H1 (cell line): Measurements from ENCODE around the gene TAOK2. TPM values are rescaled to one million over a fixed set of nuclear protein-coding genes. Genes with fewer than 3 reads are reported as not detected.

Experiments
- CTCF ChIA-PET: fragments of 300-600 bp; sonication (Branson Sonifier 250); formaldehyde crosslinking; loops from one replicate; lab custom pipeline; 2021; ENCODE audit not compliant: partially characterized antibody; lab: Charles Lee
- POLR2A ChIA-PET: fragments of 300-600 bp; sonication (Branson Sonifier 250); formaldehyde crosslinking; loops from one replicate; lab custom pipeline; 2021; ENCODE audit warnings: inconsistent platforms; ENCODE audit not compliant: partially characterized antibody; lab: Charles Lee
- DNase-seq, 2 experiments: peaks; one replicate each; pipeline versions ENCODE4 v3.0.0 to v3.0.0-alpha.2; 2010 to 2022; ENCODE audit warnings: low spot score in 2 of 2, low read depth in 1 of 2, mixed read lengths in 1 of 2
- FAIRE-seq: peaks from 2 replicates; lab custom pipeline; 2011; peaks lifted over from hg19 to GRCh38; lab: Jason Lieb, UNC
- H2AFZ ChIP-seq: 2 replicates; pipeline ENCODE4 v1.8.1; 2012; ENCODE audit warnings: low read length, inconsistent platforms
- H2AK5ac ChIP-seq: 2 replicates; pipeline ENCODE4 v1.6.1; 2013; ENCODE audit warnings: low read depth, low read length
- H2BK120ac ChIP-seq: replicated peaks from 2 replicates; pipeline ENCODE3; 2013; ENCODE audit warnings: low read depth, low read length, inconsistent platforms
- H2BK12ac ChIP-seq: 2 replicates; pipeline ENCODE4 v1.6.1; 2013; ENCODE audit warnings: low read depth, low read length
- H2BK15ac ChIP-seq: 2 replicates; pipeline ENCODE4 v1.6.1; 2013; ENCODE audit warnings: low read length
- H2BK20ac ChIP-seq: 2 replicates; pipeline ENCODE4 v1.6.1; 2013; ENCODE audit warnings: low read length
- H2BK5ac ChIP-seq: 2 replicates; pipeline ENCODE4 v1.6.1; 2013; ENCODE audit warnings: low read depth, low read length
- H3K14ac ChIP-seq: 2 replicates; pipeline ENCODE4 v1.6.1; 2013; ENCODE audit warnings: inconsistent platforms; ENCODE audit not compliant: insufficient read length
- H3K18ac ChIP-seq: 2 replicates; pipeline ENCODE4 v1.6.1; 2013; ENCODE audit warnings: low read length; ENCODE audit errors: extremely low read depth
- H3K23ac ChIP-seq: 2 replicates; pipeline ENCODE4 v1.6.1; 2013; ENCODE audit warnings: inconsistent platforms; ENCODE audit not compliant: insufficient read length
- H3K23me2 ChIP-seq: 2 replicates; pipeline ENCODE4 v1.6.1; 2013; ENCODE audit warnings: low read depth, low read length
- H3K27ac ChIP-seq: 2 replicates; pipeline ENCODE4 v1.6.1; 2011; ENCODE audit warnings: low read depth, low read length, inconsistent platforms
- H3K27me3 ChIP-seq, 4 experiments: replicated peaks in 1 of 4; 1 replicate in 1 of 4; 2 replicates in 3 of 4; pipeline versions ENCODE4 v1.6.1 to v1.8.1; 2011 to 2013; ENCODE audit warnings: low read length in 3 of 4, mild to moderate bottlenecking in 3 of 4, inconsistent platforms in 2 of 4, mixed read lengths in 2 of 4, moderate library complexity in 1 of 4; ENCODE audit not compliant: control insufficient read depth in 3 of 4, insufficient read depth in 3 of 4; ENCODE audit errors: extremely low read depth in 1 of 4
- H3K36me3 ChIP-seq, 4 experiments: 2 replicates each; pipeline versions ENCODE4 v1.6.1 to v1.8.1; 2011 to 2013; ENCODE audit warnings: mild to moderate bottlenecking in 4 of 4, low read length in 3 of 4, moderate library complexity in 2 of 4, control low read depth in 1 of 4, inconsistent platforms in 1 of 4; ENCODE audit not compliant: insufficient read depth in 4 of 4, control insufficient read depth in 2 of 4
- H3K4ac ChIP-seq: replicated peaks from 2 replicates; pipeline ENCODE3; 2013; ENCODE audit warnings: low read length, low read depth, mixed read lengths, inconsistent platforms; ENCODE audit not compliant: insufficient read length
- H3K4me1 ChIP-seq, 4 experiments: replicated peaks in 1 of 4; 1 replicate in 1 of 4; 2 replicates in 3 of 4; pipeline versions ENCODE4 v1.6.1 to v1.8.1; 2011 to 2013; ENCODE audit warnings: low read length in 3 of 4, inconsistent platforms in 2 of 4, mixed read lengths in 1 of 4; ENCODE audit not compliant: insufficient read depth in 4 of 4, control insufficient read depth in 3 of 4
- H3K4me2 ChIP-seq, 2 experiments: 2 replicates each; pipeline versions ENCODE4 v1.6.1 to v1.8.1; 2011 to 2013; ENCODE audit warnings: low read depth in 2 of 2, low read length in 2 of 2, control low read depth in 1 of 2, inconsistent platforms in 1 of 2, mild to moderate bottlenecking in 1 of 2; ENCODE audit not compliant: insufficient read depth in 1 of 2
- H3K4me3 ChIP-seq, 4 experiments: fragments of 200-600, 300-600 bp in 1 of 4; sonication (generic), shearing (Covaris generic), sonication (Bioruptor Twin) in 1 of 4; 2 replicates each; pipeline versions ENCODE4 v1.5.1 to v1.8.1; 2011 to 2016; ENCODE audit warnings: low read length in 4 of 4, low read depth in 3 of 4, control low read depth in 2 of 4, inconsistent platforms in 2 of 4, mild to moderate bottlenecking in 2 of 4, mixed read lengths in 1 of 4, moderate library complexity in 1 of 4; ENCODE audit not compliant: insufficient read depth in 2 of 4; ENCODE audit errors: extremely low read depth in 1 of 4
- H3K56ac ChIP-seq: replicated peaks from 2 replicates; pipeline ENCODE3; 2013; ENCODE audit warnings: low read depth, mild to moderate bottlenecking, mixed read lengths, low read length, inconsistent platforms; ENCODE audit not compliant: insufficient read length
- H3K79me1 ChIP-seq: 2 replicates; pipeline ENCODE4 v1.6.1; 2013; ENCODE audit warnings: low read depth, low read length, control low read depth
- H3K79me2 ChIP-seq, 2 experiments: 2 replicates each; pipeline versions ENCODE4 v1.6.1 to v1.8.1; 2012 to 2013; ENCODE audit warnings: low read length in 2 of 2, mild to moderate bottlenecking in 2 of 2, inconsistent platforms in 1 of 2; ENCODE audit not compliant: insufficient read depth in 2 of 2, control insufficient read depth in 1 of 2
- H3K9ac ChIP-seq, 4 experiments: replicated peaks in 1 of 4; 1 replicate in 1 of 4; 2 replicates in 3 of 4; pipeline versions ENCODE4 v1.6.1 to v1.8.1; 2011 to 2013; ENCODE audit warnings: low read depth in 3 of 4, low read length in 3 of 4, control low read depth in 2 of 4, mild to moderate bottlenecking in 2 of 4, moderate library complexity in 2 of 4, inconsistent platforms in 1 of 4; ENCODE audit errors: extremely low read depth in 1 of 4
- H3K9me3 ChIP-seq, 2 experiments: 2 replicates each; pipeline versions ENCODE4 v1.6.1 to v1.8.1; 2012 to 2013; ENCODE audit warnings: mild to moderate bottlenecking in 2 of 2, moderate library complexity in 2 of 2, control low read depth in 1 of 2, inconsistent platforms in 1 of 2, low read depth in 1 of 2, low read length in 1 of 2, mixed read lengths in 1 of 2; ENCODE audit not compliant: insufficient read depth in 2 of 2
- H4K20me1 ChIP-seq, 2 experiments: replicated peaks in 1 of 2; 2 replicates each; pipeline versions ENCODE3 to v1.8.1; 2011 to 2013; ENCODE audit warnings: inconsistent platforms in 2 of 2, low read length in 2 of 2, mild to moderate bottlenecking in 1 of 2; ENCODE audit not compliant: insufficient read depth in 2 of 2, control insufficient read depth in 1 of 2
- H4K5ac ChIP-seq: 2 replicates; pipeline ENCODE4 v1.6.1; 2013; ENCODE audit warnings: low read length, low read depth, mixed read lengths, inconsistent platforms; ENCODE audit not compliant: insufficient read length
- H4K8ac ChIP-seq: 2 replicates; pipeline ENCODE4 v1.8.0; 2013; ENCODE audit warnings: mild to moderate bottlenecking, moderate library complexity, low read length, inconsistent platforms; ENCODE audit not compliant: insufficient read depth; ENCODE audit errors: extremely low read depth
- H4K91ac ChIP-seq: replicated peaks from 2 replicates; pipeline ENCODE3; 2013; ENCODE audit warnings: low read length, mixed read lengths, inconsistent platforms; ENCODE audit not compliant: insufficient read length
- BRCA1 ChIP-seq: IDR thresholded peaks from 2 replicates; pipeline ENCODE4 v1.6.1; 2012; ENCODE audit warnings: low read depth, low read length, improper control_type of control experiment
- CBX8 ChIP-seq: fragments of 300-800, 300-1000 bp; sonication (generic); IDR thresholded peaks from 2 replicates; pipeline ENCODE4 v1.7.1; 2016; ENCODE audit warnings: low read depth, low read length, borderline replicate concordance
- CREB1 ChIP-seq: IDR thresholded peaks from 2 replicates; pipeline ENCODE4 v1.6.1; 2012; ENCODE audit warnings: inconsistent platforms
- CTBP2 ChIP-seq: IDR thresholded peaks from 2 replicates; pipeline ENCODE4 v1.7.0; 2011; ENCODE audit warnings: borderline replicate concordance, mild to moderate bottlenecking, moderate library complexity, mixed read lengths, low read length; ENCODE audit not compliant: insufficient read depth, insufficient read length
- EGR1 ChIP-seq: IDR thresholded peaks from 2 replicates; pipeline ENCODE4 v1.6.1; 2011; ENCODE audit warnings: low read depth, low read length, borderline replicate concordance
- JUND ChIP-seq: IDR thresholded peaks from 2 replicates; pipeline ENCODE4 v1.6.1; 2011; ENCODE audit warnings: mild to moderate bottlenecking, improper control_type of control experiment, low read length
- MAX ChIP-seq: IDR thresholded peaks from 2 replicates; pipeline ENCODE4 v1.6.1; 2012; ENCODE audit warnings: inconsistent platforms
- NRF1 ChIP-seq: IDR thresholded peaks from 2 replicates; pipeline ENCODE4 v1.6.1; 2011; ENCODE audit warnings: mild to moderate bottlenecking, low read depth, low read length, improper control_type of control experiment
- SP2 ChIP-seq: IDR thresholded peaks from 2 replicates; pipeline ENCODE4 v1.6.1; 2012; ENCODE audit warnings: mild to moderate bottlenecking, low read length, inconsistent platforms
- TEAD4 ChIP-seq: IDR thresholded peaks from 2 replicates; pipeline ENCODE4 v1.6.1; 2012; ENCODE audit warnings: low read depth, low read length, inconsistent platforms, mixed read lengths
- WGBS, 2 experiments: shearing (Covaris generic) in 1 of 2; methylation state at CpG; one replicate each; pipeline versions ENCODE4 v1.1.6 to v1.1.7; 2013 to 2015; ENCODE audit warnings: low lambda C conversion rate in 2 of 2, mixed read lengths in 2 of 2, inconsistent platforms in 1 of 2, low coverage in 1 of 2, missing lambda C conversion rate in 1 of 2; ENCODE audit not compliant: insufficient replicate concordance in 2 of 2, insufficient coverage in 1 of 2, insufficient read length in 1 of 2; ENCODE audit errors: extremely low coverage in 1 of 2, missing lambda C conversion rate in 1 of 2; 5-methylcytosine and 5-hydroxymethylcytosine counted together
- polyA plus RNA-seq, 7 experiments: library from polyadenylated mRNA; depleted of rRNA in 3 of 7; stranded (reverse) in 5 of 7; unstranded in 2 of 7; fragments of >200 nt in 5 of 7; fragments of 200-250 nt in 2 of 7; gene quantifications; 1 replicate in 5 of 7; 2 replicates in 1 of 7; 4 replicates in 1 of 7; pipeline versions ENCODE4 v1.2.1 to v1.2.3, GENCODE V29; 2011 to 2013; ENCODE audit warnings: missing spikeins in 2 of 7, mixed read lengths in 2 of 7
- total RNA-seq: library from RNA; stranded (reverse); fragmentation: NEBNext Ultra II Directional; extraction: Animal tissue kit (Norgen Biotek cat#: 25700); gene quantifications from 2 replicates; pipeline ENCODE4 v1.2.1, GENCODE V29; 2021

The TAOK2 gene
- total and polyA plus RNA-seq, 2 of the 8 experiments (the other 6 are each of a cell fraction or from before 2014, with no cell fraction given) = 13.5 to 32.6 TPM

- Histone ChIP-seq H3K27ac (no peak overlapping the region), H4K91ac (no peak overlapping the region), H3K9me3 (no peaks in the 10 kb centered on the region), H2BK20ac (no peak overlapping the region), H2BK12ac (no peak overlapping the region), H2BK5ac (no peak overlapping the region), H2BK15ac (no peak overlapping the region), H3K4ac (no peak overlapping the region), H3K18ac (no peak overlapping the region), H4K20me1 (no peaks in the 10 kb centered on the region), H4K5ac (no peak overlapping the region), H3K56ac (no peak overlapping the region), H2BK120ac (no peak overlapping the region), H3K9ac (no peak overlapping the region), H2AK5ac (no peak overlapping the region), H3K14ac (no peak overlapping the region), H4K8ac (no peak overlapping the region), H3K79me1 (no peaks in the 10 kb centered on the region), H3K4me2 (no peak overlapping the region), H3K23me2 (peaks cover 6% of the 10 kb centered on the region; the same call in 1 of the 2 replicates), H3K36me3 (peaks cover 5 to 38% (median 18%) of the 10 kb centered on the region in 4 experiments), H3K79me2 (no peaks in the 10 kb centered on the region), H2AFZ (no peak overlapping the region), H3K23ac (no peak overlapping the region), H3K27me3 (no peaks in the 10 kb centered on the region), H3K4me1 (peaks cover 0 to 8% (median 1%) of the 10 kb centered on the region in 4 experiments; a peak in 3 of 7 replicates), H3K4me3 (no peak overlapping the region)
- POLR2A ChIA-PET = interaction anchor here (0.7 to 3.4 kb wide), 3 partner anchors 10 to 18 kb away, joined by 3 to 12 read pairs (median 3); partner anchors contain the start of gene TAOK2
- FAIRE-seq (no peak), DNase-seq (no peak)
- 92% methylated on average over 22 of the region's 35 CpGs; no CpG with 5 or more reads in 1 of the 2 experiments for WGBS, 2 experiments
- CTCF ChIA-PET = interaction anchor here (1.1 kb wide), 1 partner anchor 41 kb away, joined by 3 read pairs; no protein-coding TSS in a partner anchor
- TF ChIP-seq BRCA1 (no peak), CTBP2 (no peak), CBX8 (no peak), NRF1 (no peak), TEAD4 (no peak), SP2 (no peak), CREB1 (no peak), MAX (no peak), EGR1 (no peak), JUND (no peak)
Observed at GRCh38 chr16:29990883-29991570, 17.4 kb downstream of the TAOK2 start.
